ENCODE results near the gene POSTN. TPM values are rescaled to one million over a fixed set of nuclear protein-coding genes. Genes with fewer than 3 reads are reported as not detected.

Gene POSTN
- total RNA-seq, 1 donor from 2014 or later: 93.0 TPM

DNA sequence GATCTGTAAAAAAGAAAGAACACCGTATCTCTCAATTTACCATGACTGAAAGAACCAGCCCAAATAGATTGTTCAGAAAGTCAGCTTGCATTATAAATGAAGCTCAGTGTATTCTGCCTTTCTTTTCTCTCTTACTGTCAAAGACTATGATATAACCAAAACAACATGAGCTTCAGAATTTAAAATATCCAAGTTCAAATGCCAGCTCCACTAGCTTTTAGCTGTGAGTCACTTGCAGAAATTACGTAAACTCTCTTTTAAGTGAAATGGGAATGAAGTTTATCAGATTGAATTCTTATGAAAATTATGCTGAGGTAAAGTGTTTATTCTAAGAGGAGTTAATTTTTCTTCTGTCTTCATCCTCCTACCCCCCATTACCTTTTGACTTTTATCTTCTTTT is 20.0 kb upstream of the POSTN start:
- H3K4me1 Mint-ChIP-seq: peaks cover 19% of the 10 kb centered on the region
- no peak for DNase-seq (ENCODE audit: low read depth, low spot score)
- H3K27me3 Mint-ChIP-seq (ENCODE audit: low read depth): no peaks in the 10 kb centered on the region
- peaks cover 2% of the 10 kb centered on the region for H3K36me3 Mint-ChIP-seq (ENCODE audit: low read depth)
- H3K9me3 Mint-ChIP-seq: peaks cover 3% of the 10 kb centered on the region
- H3K27ac Mint-ChIP-seq (ENCODE audit: unreplicated experiment): no peak overlapping the region
- TF ChIP-seq, protein P1, sequence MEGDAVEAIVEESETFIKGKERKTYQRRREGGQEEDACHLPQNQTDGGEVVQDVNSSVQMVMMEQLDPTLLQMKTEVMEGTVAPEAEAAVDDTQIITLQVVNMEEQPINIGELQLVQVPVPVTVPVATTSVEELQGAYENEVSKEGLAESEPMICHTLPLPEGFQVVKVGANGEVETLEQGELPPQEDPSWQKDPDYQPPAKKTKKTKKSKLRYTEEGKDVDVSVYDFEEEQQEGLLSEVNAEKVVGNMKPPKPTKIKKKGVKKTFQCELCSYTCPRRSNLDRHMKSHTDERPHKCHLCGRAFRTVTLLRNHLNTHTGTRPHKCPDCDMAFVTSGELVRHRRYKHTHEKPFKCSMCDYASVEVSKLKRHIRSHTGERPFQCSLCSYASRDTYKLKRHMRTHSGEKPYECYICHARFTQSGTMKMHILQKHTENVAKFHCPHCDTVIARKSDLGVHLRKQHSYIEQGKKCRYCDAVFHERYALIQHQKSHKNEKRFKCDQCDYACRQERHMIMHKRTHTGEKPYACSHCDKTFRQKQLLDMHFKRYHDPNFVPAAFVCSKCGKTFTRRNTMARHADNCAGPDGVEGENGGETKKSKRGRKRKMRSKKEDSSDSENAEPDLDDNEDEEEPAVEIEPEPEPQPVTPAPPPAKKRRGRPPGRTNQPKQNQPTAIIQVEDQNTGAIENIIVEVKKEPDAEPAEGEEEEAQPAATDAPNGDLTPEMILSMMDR (conservative IDR thresholded peaks at IDR 0.05): no peak
- H3K4me3 Mint-ChIP-seq: no peak overlapping the region

DNA sequence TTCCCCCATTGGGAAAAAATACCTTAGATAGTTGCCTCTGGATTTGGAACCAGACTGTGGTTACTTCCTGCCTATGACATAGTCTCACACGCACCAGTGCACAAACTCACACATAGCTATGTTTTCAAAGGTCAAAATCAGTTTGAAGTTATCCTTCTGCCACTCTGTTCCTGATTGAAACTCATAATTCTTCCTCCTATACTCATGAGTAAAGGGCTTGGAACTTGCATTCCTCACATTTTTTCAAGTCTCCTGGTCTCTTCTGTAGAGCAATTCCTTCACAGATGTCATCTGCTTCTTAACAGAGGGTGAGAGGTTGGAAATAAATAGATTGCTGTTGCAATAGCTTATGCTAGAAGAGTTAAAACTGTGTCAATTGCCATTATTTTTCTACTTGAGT is 18.6 kb upstream of the POSTN start:
- TF ChIP-seq, protein P1 (conservative IDR thresholded peaks at IDR 0.05): no peak
- H3K9me3 Mint-ChIP-seq: peaks cover 2% of the 10 kb centered on the region
- no peak overlapping the region for H3K4me3 Mint-ChIP-seq
- H3K27me3 Mint-ChIP-seq (ENCODE audit: low read depth): no peaks in the 10 kb centered on the region
- H3K36me3 Mint-ChIP-seq (ENCODE audit: low read depth): peaks cover 2% of the 10 kb centered on the region
- H3K4me1 Mint-ChIP-seq: peaks cover 16% of the 10 kb centered on the region
- no peak overlapping the region for H3K27ac Mint-ChIP-seq (ENCODE audit: unreplicated experiment)
- no peak for DNase-seq (ENCODE audit: low read depth, low spot score)

DNA sequence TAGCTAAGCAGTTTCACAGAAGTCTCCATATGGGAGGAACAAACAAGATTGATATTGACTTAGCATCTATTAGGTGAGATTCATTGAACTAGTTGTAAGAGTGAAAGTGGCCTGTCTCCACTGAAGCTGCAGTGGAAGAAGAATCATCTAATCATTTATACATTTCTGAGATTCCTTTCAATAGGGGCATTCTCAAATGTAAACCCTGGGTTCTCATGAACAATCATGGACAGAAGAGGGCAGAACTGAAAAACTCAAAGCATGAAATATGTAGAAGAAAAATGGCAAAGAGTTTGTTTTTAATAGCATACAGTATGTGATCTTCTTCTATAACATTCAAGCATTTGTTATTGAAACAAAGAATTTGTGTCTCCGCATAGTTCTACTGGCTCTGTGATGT is 17.6 kb upstream of the POSTN start:
- Mint-ChIP-seq H3K4me1 (peaks cover 12% of the 10 kb centered on the region), H3K27me3 (ENCODE audit: low read depth) (no peaks in the 10 kb centered on the region), H3K9me3 (no peaks in the 10 kb centered on the region), H3K27ac (ENCODE audit: unreplicated experiment) (no peak overlapping the region), H3K36me3 (ENCODE audit: low read depth) (peaks cover 2% of the 10 kb centered on the region), H3K4me3 (no peak overlapping the region)
- no peak for DNase-seq (ENCODE audit: low read depth, low spot score)
- TF ChIP-seq, protein P1 (conservative IDR thresholded peaks at IDR 0.05): no peak

DNA sequence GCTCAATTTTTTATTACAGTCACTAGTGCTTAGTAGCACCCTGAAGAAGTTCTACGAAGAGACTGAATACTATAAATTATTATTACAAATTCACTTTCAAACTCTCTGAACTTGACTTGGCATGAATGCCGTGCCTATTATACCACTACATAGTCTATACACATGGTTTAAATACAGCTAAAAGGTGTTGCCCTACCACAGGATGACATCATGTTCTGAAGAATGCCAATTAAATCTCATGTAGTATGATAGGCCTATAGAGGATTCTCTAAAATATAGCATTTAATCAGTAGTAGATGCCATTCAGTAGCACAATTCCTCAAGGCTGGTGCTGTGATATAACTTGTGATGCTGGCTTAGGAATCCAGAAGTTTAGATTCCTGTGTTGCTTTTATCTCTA is 16.7 kb upstream of the POSTN start:
- Mint-ChIP-seq H3K36me3 (ENCODE audit: low read depth) (peaks cover 2% of the 10 kb centered on the region), H3K9me3 (no peaks in the 10 kb centered on the region), H3K27ac (ENCODE audit: unreplicated experiment) (no peak overlapping the region), H3K4me1 (peaks cover 12% of the 10 kb centered on the region), H3K4me3 (no peak overlapping the region), H3K27me3 (ENCODE audit: low read depth) (no peaks in the 10 kb centered on the region)
- no peak for DNase-seq (ENCODE audit: low read depth, low spot score)
- TF ChIP-seq, protein P1 (conservative IDR thresholded peaks at IDR 0.05): no peak

DNA sequence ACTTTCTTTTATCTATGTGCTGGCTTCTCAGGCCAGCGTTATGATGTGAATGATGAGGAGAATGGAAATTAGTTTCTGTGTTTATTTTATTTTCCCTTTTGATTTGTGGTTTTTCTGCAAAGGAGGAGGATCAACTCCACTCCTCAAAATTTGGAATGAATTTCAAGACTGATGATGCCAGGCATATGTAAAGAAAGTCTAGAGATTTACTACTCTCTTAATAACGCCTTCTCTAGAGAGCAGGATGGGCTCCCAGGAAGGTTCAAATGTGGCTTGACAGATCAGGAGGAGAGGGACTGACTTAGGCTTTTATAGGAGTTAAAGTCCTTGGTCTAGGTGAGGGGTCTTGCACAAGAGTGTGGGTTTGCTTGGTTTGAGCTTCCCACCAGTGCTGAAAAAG is 15.1 kb upstream of the POSTN start:
- Mint-ChIP-seq H3K9me3 (no peaks in the 10 kb centered on the region), H3K4me3 (no peak overlapping the region), H3K36me3 (ENCODE audit: low read depth) (no peaks in the 10 kb centered on the region), H3K27ac (ENCODE audit: unreplicated experiment) (no peak overlapping the region), H3K4me1 (peaks cover 17% of the 10 kb centered on the region), H3K27me3 (ENCODE audit: low read depth) (no peaks in the 10 kb centered on the region)
- DNase-seq (ENCODE audit: low read depth, low spot score): no peak
- TF ChIP-seq, protein P1 (conservative IDR thresholded peaks at IDR 0.05): no peak

DNA sequence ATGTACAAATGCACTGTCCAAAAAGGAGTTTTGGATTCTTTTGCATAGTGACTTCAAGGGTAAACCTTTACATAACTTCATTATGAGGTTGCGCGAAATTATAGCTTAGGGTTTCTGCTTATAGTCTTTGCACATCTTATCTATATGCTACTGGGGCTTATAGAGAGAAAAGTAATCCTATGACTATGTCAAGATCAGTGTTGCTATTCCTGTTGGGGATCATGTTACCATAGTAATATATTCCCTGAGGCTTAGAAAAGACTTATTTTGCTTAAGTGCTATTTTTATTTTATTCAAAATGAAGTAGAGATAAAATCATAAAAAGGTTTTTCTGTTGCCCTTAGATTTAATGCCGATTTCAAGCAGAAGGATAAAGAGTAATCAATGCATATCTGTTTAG is 14.7 kb upstream of the POSTN start:
- TF ChIP-seq, protein P1 (conservative IDR thresholded peaks at IDR 0.05): no peak
- peaks cover 17% of the 10 kb centered on the region for H3K4me1 Mint-ChIP-seq
- no peaks in the 10 kb centered on the region for H3K9me3 Mint-ChIP-seq
- no peak overlapping the region for H3K27ac Mint-ChIP-seq (ENCODE audit: unreplicated experiment)
- no peaks in the 10 kb centered on the region for H3K36me3 Mint-ChIP-seq (ENCODE audit: low read depth)
- H3K27me3 Mint-ChIP-seq (ENCODE audit: low read depth): no peaks in the 10 kb centered on the region
- no peak overlapping the region for H3K4me3 Mint-ChIP-seq
- no peak for DNase-seq (ENCODE audit: low read depth, low spot score)
